Caco-2 (cell line): ENCODE data around the gene CHAC1. TPM values are rescaled to one million over a fixed set of nuclear protein-coding genes. Genes with fewer than 3 reads are reported as not detected.

Source experiments
- BruUV-seq: library from RNA; stranded (reverse); fragments of 400-500 nt; replicated peaks from 2 replicates; lab custom pipeline; 2021; lab: Mats Ljungman, UMichigan
- CTCF ChIA-PET: fragments of 300-600 bp; sonication (Branson Sonifier 250); formaldehyde crosslinking; loops from one replicate; lab custom pipeline; 2022; ENCODE audit warnings: antibody characterized with exemption; lab: Charles Lee
- POLR2A ChIA-PET: fragments of 300-600 bp; sonication (Branson Sonifier 250); formaldehyde crosslinking; loops from one replicate; lab custom pipeline; 2022; ENCODE audit warnings: antibody characterized with exemption; lab: Charles Lee
- DNase-seq, 2 experiments: peaks; one replicate each; pipeline versions ENCODE4 v3.0.0 to v3.0.0-alpha.2; 2020 to 2022
- H3K27me3 ChIP-seq: replicated peaks from 2 replicates; pipeline ENCODE4 v1.6.0; 2011; ENCODE audit warnings: low read length; ENCODE audit not compliant: control insufficient read depth, insufficient read depth
- H3K36me3 ChIP-seq: 2 replicates; pipeline ENCODE4 v1.5.1; 2011; ENCODE audit warnings: low read length; ENCODE audit not compliant: control insufficient read depth, insufficient read depth
- H3K4me1 ChIP-seq: fragments of 250-450 bp; sonication (Bioruptor Pico); 2 replicates; pipeline ENCODE4 v1.5.1; 2020; ENCODE audit warnings: mild to moderate bottlenecking
- H3K4me3 ChIP-seq: 2 replicates; pipeline ENCODE4 v1.5.1; 2011; ENCODE audit warnings: low read depth, mild to moderate bottlenecking, control low read depth, low read length
- H3K9me3 ChIP-seq: fragments of 250-450 bp; sonication (Bioruptor Pico); 2 replicates; pipeline ENCODE4 v1.5.1; 2020; ENCODE audit warnings: mild to moderate bottlenecking, moderate library complexity
- H3K27ac Mint-ChIP-seq: one replicate; pipeline ENCODE4 v1.8.0; 2022; ENCODE audit warnings: mixed read lengths; ENCODE audit not compliant: unreplicated experiment
- H3K27me3 Mint-ChIP-seq: one replicate; pipeline ENCODE4 v1.8.0; 2022; ENCODE audit warnings: mixed read lengths; ENCODE audit not compliant: insufficient read depth, unreplicated experiment
- H3K36me3 Mint-ChIP-seq: one replicate; pipeline ENCODE4 v1.8.0; 2022; ENCODE audit warnings: mild to moderate bottlenecking, mixed read lengths; ENCODE audit not compliant: insufficient read depth, unreplicated experiment
- H3K4me1 Mint-ChIP-seq: one replicate; pipeline ENCODE4 v1.8.0; 2022; ENCODE audit warnings: low read depth, mixed read lengths; ENCODE audit not compliant: unreplicated experiment
- H3K4me3 Mint-ChIP-seq: one replicate; pipeline ENCODE4 v1.8.0; 2022; ENCODE audit warnings: mild to moderate bottlenecking, moderate library complexity, mixed read lengths; ENCODE audit not compliant: unreplicated experiment
- H3K9me3 Mint-ChIP-seq: one replicate; pipeline ENCODE4 v1.8.0; 2022; ENCODE audit warnings: mixed read lengths; ENCODE audit not compliant: unreplicated experiment
- intact Hi-C: fragments of 100-400 bp; cut with micrococcal nuclease; formaldehyde crosslinking; loops from one replicate; pipeline ENCODE4 v1.10.0; 2022; ENCODE audit not compliant: unreplicated experiment
- total RNA-seq: library from RNA; stranded (reverse); gene quantifications from 2 replicates; pipeline ENCODE4 v1.2.3, GENCODE V29; 2022
- TF ChIP-seq, protein P1 (sequence below), 2 experiments: fragments of 200-600 bp in 1 of 2; IDR thresholded peaks; 1 replicate in 1 of 2; 2 replicates in 1 of 2; pipeline versions ENCODE4 v1.5.1 to v1.8.0; 2011 to 2022; ENCODE audit warnings: antibody characterized with exemption in 1 of 2, control low read depth in 1 of 2, inconsistent platforms in 1 of 2, low read depth in 1 of 2, low read length in 1 of 2, mild to moderate bottlenecking in 1 of 2, moderate library complexity in 1 of 2; ENCODE audit not compliant: insufficient read depth in 1 of 2, severe bottlenecking in 1 of 2, unreplicated experiment in 1 of 2

The CHAC1 gene
- total RNA-seq, 1 experiment from 2014 or later: 55.8 TPM

DNA sequence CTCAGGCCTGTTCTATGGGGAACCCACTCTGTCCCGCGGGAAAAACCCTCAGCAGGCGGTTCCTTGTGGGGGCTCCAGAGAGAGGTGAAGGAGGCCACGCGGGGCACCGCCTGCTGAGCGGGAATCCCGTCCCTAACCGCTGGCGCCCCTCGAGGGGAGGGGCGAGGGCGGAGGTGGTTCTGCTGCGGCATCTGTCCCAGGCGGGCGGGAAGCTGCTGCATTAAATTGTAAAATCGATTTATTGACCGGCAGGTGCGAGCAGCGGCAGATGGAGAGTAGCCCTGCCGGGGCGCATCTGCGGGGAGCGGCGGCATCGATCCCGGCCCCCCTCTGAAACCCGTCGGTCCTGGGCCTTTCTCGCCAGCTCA is 27.8 kb upstream of the CHAC1 start:
- no peaks in the 10 kb centered on the region for H3K27me3 Mint-ChIP-seq
- Histone ChIP-seq H3K4me1 (peaks cover 17% of the 10 kb centered on the region), H3K4me3 (no peak overlapping the region), H3K27me3 (no peaks in the 10 kb centered on the region), H3K9me3 (no peaks in the 10 kb centered on the region), H3K36me3 (no peaks in the 10 kb centered on the region)
- peaks cover 6% of the 10 kb centered on the region for H3K4me1 Mint-ChIP-seq
- TF ChIP-seq, protein P1, sequence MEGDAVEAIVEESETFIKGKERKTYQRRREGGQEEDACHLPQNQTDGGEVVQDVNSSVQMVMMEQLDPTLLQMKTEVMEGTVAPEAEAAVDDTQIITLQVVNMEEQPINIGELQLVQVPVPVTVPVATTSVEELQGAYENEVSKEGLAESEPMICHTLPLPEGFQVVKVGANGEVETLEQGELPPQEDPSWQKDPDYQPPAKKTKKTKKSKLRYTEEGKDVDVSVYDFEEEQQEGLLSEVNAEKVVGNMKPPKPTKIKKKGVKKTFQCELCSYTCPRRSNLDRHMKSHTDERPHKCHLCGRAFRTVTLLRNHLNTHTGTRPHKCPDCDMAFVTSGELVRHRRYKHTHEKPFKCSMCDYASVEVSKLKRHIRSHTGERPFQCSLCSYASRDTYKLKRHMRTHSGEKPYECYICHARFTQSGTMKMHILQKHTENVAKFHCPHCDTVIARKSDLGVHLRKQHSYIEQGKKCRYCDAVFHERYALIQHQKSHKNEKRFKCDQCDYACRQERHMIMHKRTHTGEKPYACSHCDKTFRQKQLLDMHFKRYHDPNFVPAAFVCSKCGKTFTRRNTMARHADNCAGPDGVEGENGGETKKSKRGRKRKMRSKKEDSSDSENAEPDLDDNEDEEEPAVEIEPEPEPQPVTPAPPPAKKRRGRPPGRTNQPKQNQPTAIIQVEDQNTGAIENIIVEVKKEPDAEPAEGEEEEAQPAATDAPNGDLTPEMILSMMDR (IDR thresholded peaks at IDR 0.05; ENCODE audit: insufficient read depth in 1 of 2, low read depth in 1 of 2, low read length in 1 of 2, severe bottlenecking in 1 of 2, unreplicated experiment in 1 of 2): no peak
- H3K27ac Mint-ChIP-seq: no peak overlapping the region
- ChIA-PET CTCF (no interaction called here), POLR2A (interaction anchor here (0.6 kb wide), 1 partner anchor 82 kb away, joined by 3 read pairs; the partner anchor contains the start of gene SPINT1)
- no peaks in the 10 kb centered on the region for H3K9me3 Mint-ChIP-seq
- peaks cover 12% of the 10 kb centered on the region for H3K36me3 Mint-ChIP-seq
- intact Hi-C loops: no loop called here
- no peak for DNase-seq
- no TSS peak for BruUV-seq
- H3K4me3 Mint-ChIP-seq: no peak overlapping the region

DNA sequence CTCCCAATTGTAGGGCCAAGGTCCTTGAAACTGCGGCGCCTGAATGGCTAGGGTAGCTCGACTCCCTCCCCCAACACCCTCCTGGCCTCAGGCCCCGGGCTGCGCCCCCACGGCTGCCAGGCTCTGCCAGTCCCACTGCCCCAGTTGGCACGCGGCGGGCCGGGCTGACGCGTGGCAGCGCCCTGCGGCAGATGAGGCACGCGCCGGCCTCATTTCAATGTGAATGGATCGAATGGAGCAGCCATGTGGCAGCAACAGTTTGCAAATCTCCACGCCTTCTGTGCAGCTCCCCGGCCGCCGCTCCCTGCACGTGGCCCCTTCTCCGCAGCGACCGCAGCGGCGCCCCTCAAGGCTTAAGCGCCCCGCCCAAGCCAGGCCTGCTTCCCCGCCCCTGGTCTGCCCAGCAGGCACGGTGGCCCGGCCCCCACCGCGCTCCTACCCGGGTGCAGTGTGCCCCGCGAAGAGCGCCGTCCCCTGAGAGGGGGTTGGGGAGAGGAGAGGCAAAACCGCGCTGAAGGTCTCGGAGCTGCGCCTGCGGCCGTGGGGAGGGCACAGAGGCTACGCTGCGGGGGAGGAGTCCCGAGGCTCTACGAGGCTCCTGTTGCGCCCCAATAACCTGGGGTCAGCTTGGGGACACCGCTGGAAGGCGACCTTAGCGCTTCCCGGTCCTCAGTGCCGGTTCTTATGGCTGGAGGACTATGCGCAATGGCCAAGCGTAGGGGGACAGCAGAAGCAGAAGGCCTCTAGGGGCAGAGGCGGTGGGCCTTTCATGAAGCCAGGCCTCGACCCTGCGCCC is 27.2 kb upstream of the CHAC1 start:
- Mint-ChIP-seq H3K36me3 (peaks cover 12% of the 10 kb centered on the region), H3K27me3 (no peaks in the 10 kb centered on the region), H3K27ac (no peak overlapping the region), H3K4me1 (peaks cover 12% of the 10 kb centered on the region), H3K4me3 (no peak overlapping the region), H3K9me3 (no peaks in the 10 kb centered on the region)
- no TSS peak for BruUV-seq
- DNase-seq: no peak
- TF ChIP-seq, protein P1 (IDR thresholded peaks at IDR 0.05; ENCODE audit: insufficient read depth in 1 of 2, low read depth in 1 of 2, low read length in 1 of 2, severe bottlenecking in 1 of 2, unreplicated experiment in 1 of 2): no peak
- Histone ChIP-seq H3K4me1 (peaks cover 22% of the 10 kb centered on the region), H3K36me3 (no peaks in the 10 kb centered on the region), H3K27me3 (no peaks in the 10 kb centered on the region), H3K9me3 (no peaks in the 10 kb centered on the region), H3K4me3 (no peak overlapping the region)
- intact Hi-C loops: no loop called here
- CTCF ChIA-PET: interaction anchor here (0.5 kb wide), 1 partner anchor 396 kb away, joined by 5 read pairs; no protein-coding TSS in a partner anchor
- POLR2A ChIA-PET: interaction anchor here (0.6 kb wide), 1 partner anchor 82 kb away, joined by 3 read pairs; the partner anchor contains the start of gene SPINT1

DNA sequence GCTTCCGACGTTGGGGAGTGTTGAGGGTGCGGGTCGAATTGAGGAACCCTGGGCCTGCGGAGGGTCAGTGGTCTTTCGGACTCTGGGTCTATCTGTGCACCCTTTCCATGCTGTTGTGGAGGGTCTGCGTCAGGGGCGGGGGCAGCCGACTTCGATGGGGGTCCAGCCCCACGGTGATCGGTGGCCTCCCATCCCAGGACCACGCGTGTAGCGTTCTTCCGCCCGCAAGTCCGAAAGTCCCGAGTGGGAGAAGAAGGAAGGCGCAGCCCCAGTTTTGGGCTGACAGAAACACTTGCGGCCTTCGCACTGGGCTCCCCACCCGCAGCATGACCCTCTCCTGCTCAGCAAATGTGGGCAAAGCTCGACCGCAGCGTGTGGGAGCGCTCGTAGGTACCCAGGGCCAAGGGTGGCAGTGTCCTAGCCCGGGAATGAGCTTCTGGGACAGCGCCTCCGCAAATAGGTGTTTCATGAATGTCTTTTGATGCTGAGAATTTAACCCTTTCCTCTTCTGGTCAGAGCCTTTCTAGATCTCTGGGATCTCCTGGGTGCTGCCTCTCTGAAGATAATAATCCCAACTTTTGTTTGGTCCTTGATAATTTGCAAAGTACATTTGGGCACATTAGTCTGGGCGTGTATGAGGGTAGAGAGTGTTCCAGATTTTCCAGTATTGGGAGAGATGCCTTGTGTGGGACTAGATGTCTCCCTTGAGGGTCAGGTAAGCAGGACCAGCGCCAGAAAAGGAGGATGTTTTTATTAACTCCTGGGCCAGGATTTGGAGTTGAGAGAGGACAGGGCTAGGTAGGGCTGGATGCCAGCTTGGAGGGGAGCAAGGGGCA is 26.4 kb upstream of the CHAC1 start:
- Mint-ChIP-seq H3K4me1 (peaks cover 15% of the 10 kb centered on the region), H3K4me3 (peak overlapping the region; percentile 47), H3K36me3 (peaks cover 12% of the 10 kb centered on the region), H3K9me3 (no peaks in the 10 kb centered on the region), H3K27ac (no peak overlapping the region), H3K27me3 (no peaks in the 10 kb centered on the region)
- BruUV-seq: no TSS peak
- ChIA-PET POLR2A (no interaction called here), CTCF (interaction anchor here (0.6 to 2.6 kb wide), 3 partner anchors 11 to 258 kb away, joined by 3 to 11 read pairs (median 4); no protein-coding TSS in a partner anchor)
- no peak for DNase-seq
- H3K4me1 ChIP-seq: peaks cover 24% of the 10 kb centered on the region
- no peaks in the 10 kb centered on the region for H3K36me3 ChIP-seq
- intact Hi-C loops: no loop called here
- no peaks in the 10 kb centered on the region for H3K27me3 ChIP-seq
- TF ChIP-seq, protein P1 (IDR thresholded peaks at IDR 0.05; ENCODE audit: insufficient read depth in 1 of 2, low read depth in 1 of 2, low read length in 1 of 2, severe bottlenecking in 1 of 2, unreplicated experiment in 1 of 2): no peak
- no peaks in the 10 kb centered on the region for H3K9me3 ChIP-seq
- no peak overlapping the region for H3K4me3 ChIP-seq
